Activated CD4-positive, alpha-beta T cell treated with anti-CD3 and anti-CD28 coated beads, Interleukin-2, amount 10 ng/mL, durations not matched to agents 7 days and 5 days (primary cell): Measurements from ENCODE around the gene RNF215. TPM values are rescaled to one million over a fixed set of nuclear protein-coding genes. Genes with fewer than 3 reads are reported as not detected.
A peak's percentile ranks its signal among the peaks of the same experiment; 100 is the strongest.

Source experiments
- CTCF ChIA-PET: fragments of 350-600 bp; sonication (Branson Sonifier 250); formaldehyde crosslinking; loops from one replicate; lab custom pipeline; 2021; ENCODE audit warnings: antibody characterized with exemption; lab: Charles Lee
- POLR2A ChIA-PET: fragments of 350-600 bp; sonication (Branson Sonifier 250); formaldehyde crosslinking; loops from one replicate; lab custom pipeline; 2021; ENCODE audit warnings: antibody characterized with exemption; lab: Charles Lee
- DNase-seq: peaks from one replicate; pipeline ENCODE4 v3.0.0-alpha.2; 2020
- H3K27ac Mint-ChIP-seq: one replicate; pipeline ENCODE4 v1.8.0; 2021; ENCODE audit warnings: mild to moderate bottlenecking, moderate library complexity, mixed read lengths
- H3K27me3 Mint-ChIP-seq: one replicate; pipeline ENCODE4 v1.8.0; 2021; ENCODE audit warnings: mixed read lengths
- H3K36me3 Mint-ChIP-seq: one replicate; pipeline ENCODE4 v1.8.0; 2021; ENCODE audit warnings: low read depth, mixed read lengths
- H3K4me1 Mint-ChIP-seq: one replicate; pipeline ENCODE4 v1.8.0; 2021; ENCODE audit warnings: mixed read lengths
- H3K4me3 Mint-ChIP-seq: one replicate; pipeline ENCODE4 v1.8.0; 2021; ENCODE audit warnings: mild to moderate bottlenecking, moderate library complexity, mixed read lengths
- H3K9me3 Mint-ChIP-seq: one replicate; pipeline ENCODE4 v1.8.0; 2021; ENCODE audit warnings: mixed read lengths
- total RNA-seq, 2 experiments: library from RNA; stranded (reverse); gene quantifications; one replicate each; pipeline ENCODE4 v1.2.3, GENCODE V29; 2021

The RNF215 gene
- total RNA-seq, 2 experiments from 2014 or later = 9.8 to 9.9 TPM

- Mint-ChIP-seq H3K4me3 (no peak overlapping the region), H3K27ac (no peak overlapping the region), H3K4me1 (no peaks in the 10 kb centered on the region), H3K36me3 (no peaks in the 10 kb centered on the region), H3K27me3 (no peaks in the 10 kb centered on the region), H3K9me3 (no peaks in the 10 kb centered on the region)
- ChIA-PET POLR2A (no interaction called here), CTCF (interaction anchor here (1.1 to 2.5 kb wide), 3 partner anchors 13 to 105 kb away, joined by 4 to 11 read pairs (median 6); no protein-coding TSS in a partner anchor)
- DNase-seq = no peak
Measured at GRCh38 chr22:30368420-30368819, 18.8 kb downstream of the RNF215 start.

- peaks cover 5% of the 10 kb centered on the region for H3K4me1 Mint-ChIP-seq
- no peak overlapping the region for H3K4me3 Mint-ChIP-seq
Measured at GRCh38 chr22:30365891-30366290, 21.3 kb downstream of the RNF215 start.

GRCh38 chr22:30362651-30363281 lies 24.4 kb downstream of the RNF215 start:
- no peak for DNase-seq
- H3K27me3 Mint-ChIP-seq = no peaks in the 10 kb centered on the region
- peak overlapping the region; percentile 6 for H3K27ac Mint-ChIP-seq
- no peaks in the 10 kb centered on the region for H3K36me3 Mint-ChIP-seq
- no peak overlapping the region for H3K4me3 Mint-ChIP-seq
- ChIA-PET CTCF (interaction anchor here (1.8 kb wide), 1 partner anchor 25 kb away, joined by 6 read pairs; the partner anchor contains the start of gene RNF215), POLR2A (no interaction called here)
- peaks cover 9% of the 10 kb centered on the region for H3K4me1 Mint-ChIP-seq
- no peaks in the 10 kb centered on the region for H3K9me3 Mint-ChIP-seq

More at GRCh38 chr22:30365891-30366290, 21.3 kb downstream of the RNF215 start:
- Mint-ChIP-seq H3K27me3 (no peaks in the 10 kb centered on the region), H3K36me3 (no peaks in the 10 kb centered on the region), H3K27ac (no peak overlapping the region), H3K9me3 (no peaks in the 10 kb centered on the region)
- DNase-seq = no peak
- ChIA-PET POLR2A (no interaction called here), CTCF (interaction anchor here (0.6 to 2.2 kb wide), 5 partner anchors 9 to 78 kb away, joined by 3 to 8 read pairs (median 4); partner anchors contain the start of genes CCDC157 and SF3A1)

GRCh38 chr22:30361916-30362650 lies 25.1 kb downstream of the RNF215 start:
- no peak for DNase-seq
- peak overlapping the region; percentile 6 for H3K27ac Mint-ChIP-seq

GRCh38 chr22:30358541-30358940 lies 28.7 kb downstream of the RNF215 start:
- H3K27me3 Mint-ChIP-seq = no peaks in the 10 kb centered on the region
- ChIA-PET POLR2A (no interaction called here), CTCF (interaction anchor here (0.7 to 1.3 kb wide), 2 partner anchors 25 to 71 kb away, joined by 3 to 8 read pairs; no protein-coding TSS in a partner anchor)
- H3K9me3 Mint-ChIP-seq = no peaks in the 10 kb centered on the region
- no peak overlapping the region for H3K27ac Mint-ChIP-seq
- H3K36me3 Mint-ChIP-seq = peaks cover 18% of the 10 kb centered on the region
- no peak for DNase-seq
- no peak overlapping the region for H3K4me3 Mint-ChIP-seq
- H3K4me1 Mint-ChIP-seq = peaks cover 44% of the 10 kb centered on the region

More at GRCh38 chr22:30361916-30362650, 25.1 kb downstream of the RNF215 start:
- ChIA-PET POLR2A (no interaction called here), CTCF (no interaction called here)
- no peaks in the 10 kb centered on the region for H3K27me3 Mint-ChIP-seq
- H3K4me3 Mint-ChIP-seq = no peak overlapping the region
- no peaks in the 10 kb centered on the region for H3K9me3 Mint-ChIP-seq
- H3K36me3 Mint-ChIP-seq = no peaks in the 10 kb centered on the region
- H3K4me1 Mint-ChIP-seq = peaks cover 13% of the 10 kb centered on the region

- H3K4me1 Mint-ChIP-seq = peaks cover 49% of the 10 kb centered on the region
- no peak for DNase-seq
- no peaks in the 10 kb centered on the region for H3K9me3 Mint-ChIP-seq
- H3K27ac Mint-ChIP-seq = peak overlapping the region; percentile 90
- peak overlapping the region; percentile 90 for H3K4me3 Mint-ChIP-seq
- POLR2A ChIA-PET = interaction anchor here (1.3 kb wide), 1 partner anchor 51 kb away, joined by 3 read pairs; no protein-coding TSS in a partner anchor
- CTCF ChIA-PET = interaction anchor here (0.7 to 1.6 kb wide), 4 partner anchors 21 to 70 kb away, joined by 3 to 8 read pairs (median 4); partner anchors contain the start of gene RNF215
- peaks cover 22% of the 10 kb centered on the region for H3K36me3 Mint-ChIP-seq
- no peaks in the 10 kb centered on the region for H3K27me3 Mint-ChIP-seq
Measured at GRCh38 chr22:30357650-30358215, 29.5 kb downstream of the RNF215 start.

GRCh38 chr22:30357236-30357570 lies 30.0 kb downstream of the RNF215 start:
- no peaks in the 10 kb centered on the region for H3K9me3 Mint-ChIP-seq
- no peaks in the 10 kb centered on the region for H3K27me3 Mint-ChIP-seq
- CTCF ChIA-PET = interaction anchor here (0.7 to 3.7 kb wide), 12 partner anchors 9 to 78 kb away, joined by 3 to 18 read pairs (median 3); partner anchors contain the start of genes CASTOR1 and RNF215
- POLR2A ChIA-PET = interaction anchor here (1.3 kb wide), 1 partner anchor 51 kb away, joined by 3 read pairs; no protein-coding TSS in a partner anchor
- H3K4me1 Mint-ChIP-seq = peaks cover 49% of the 10 kb centered on the region
- H3K4me3 Mint-ChIP-seq = peak overlapping the region; percentile 90
- DNase-seq = peak; percentile 39
- H3K27ac Mint-ChIP-seq = peak overlapping the region; percentile 90
- H3K36me3 Mint-ChIP-seq = peaks cover 27% of the 10 kb centered on the region

- ChIA-PET POLR2A (interaction anchor here (0.6 to 1.3 kb wide), 2 partner anchors 50 to 676 kb away, joined by 3 to 4 read pairs; no protein-coding TSS in a partner anchor), CTCF (interaction anchor here (0.7 to 3.7 kb wide), 14 partner anchors 9 to 95 kb away, joined by 3 to 18 read pairs (median 3); partner anchors contain the start of genes CASTOR1 and RNF215)
- Mint-ChIP-seq H3K36me3 (peaks cover 33% of the 10 kb centered on the region), H3K4me1 (peaks cover 52% of the 10 kb centered on the region), H3K27ac (peak within 1 kb of the TSS; percentile 90), H3K4me3 (peak within 1 kb of the TSS; percentile 90), H3K9me3 (no peaks in the 10 kb centered on the region), H3K27me3 (no peaks in the 10 kb centered on the region)
- peak; percentile 89 for DNase-seq
Measured at GRCh38 chr22:30356449-30357235, 30.6 kb downstream of the RNF215 start, which contains the start of the genes CCDC157 and SF3A1. CCDC157 (plus strand) TSS chr22:30357007; CDS start chr22:30366001, 8,994 bp downstream. SF3A1 (minus strand) TSS chr22:30356894; CDS start chr22:30356792, 102 bp downstream.

GRCh38 chr22:30354644-30355043 lies 32.6 kb downstream of the RNF215 start:
- Mint-ChIP-seq H3K27ac (no peak overlapping the region), H3K27me3 (no peaks in the 10 kb centered on the region), H3K4me3 (peak overlapping the region; percentile 90), H3K4me1 (peaks cover 63% of the 10 kb centered on the region), H3K36me3 (peaks cover 47% of the 10 kb centered on the region), H3K9me3 (no peaks in the 10 kb centered on the region)
- ChIA-PET POLR2A (interaction anchor here (0.6 kb wide), 1 partner anchor 44 kb away, joined by 6 read pairs; no protein-coding TSS in a partner anchor), CTCF (interaction anchor here (0.6 to 3.7 kb wide), 6 partner anchors 20 to 99 kb away, joined by 3 to 18 read pairs (median 3); partner anchors contain the start of genes CASTOR1 and RNF215)
- DNase-seq = no peak

- no peaks in the 10 kb centered on the region for H3K9me3 Mint-ChIP-seq
- peaks cover 62% of the 10 kb centered on the region for H3K36me3 Mint-ChIP-seq
- H3K27ac Mint-ChIP-seq = no peak overlapping the region
Measured at GRCh38 chr22:30351226-30351625, 36.0 kb downstream of the RNF215 start.

GRCh38 chr22:30348809-30349208 lies 38.4 kb downstream of the RNF215 start:
- H3K27ac Mint-ChIP-seq = no peak overlapping the region
- H3K27me3 Mint-ChIP-seq = no peaks in the 10 kb centered on the region
- CTCF ChIA-PET = interaction anchor here (0.6 to 1.0 kb wide), 2 partner anchors 30 to 38 kb away, joined by 3 to 4 read pairs; no protein-coding TSS in a partner anchor
- POLR2A ChIA-PET = no interaction called here
- H3K4me1 Mint-ChIP-seq = peaks cover 58% of the 10 kb centered on the region
- peaks cover 68% of the 10 kb centered on the region for H3K36me3 Mint-ChIP-seq
- H3K9me3 Mint-ChIP-seq = no peaks in the 10 kb centered on the region
- H3K4me3 Mint-ChIP-seq = no peak overlapping the region
- no peak for DNase-seq

More at GRCh38 chr22:30351226-30351625, 36.0 kb downstream of the RNF215 start:
- Mint-ChIP-seq H3K4me1 (peaks cover 72% of the 10 kb centered on the region), H3K27me3 (no peaks in the 10 kb centered on the region), H3K4me3 (no peak overlapping the region)
- POLR2A ChIA-PET = no interaction called here
- CTCF ChIA-PET = no interaction called here
- DNase-seq = no peak
